GM12878 (cell line): ENCODE data around the gene ACTL8. TPM values are rescaled to one million over a fixed set of nuclear protein-coding genes. Genes with fewer than 3 reads are reported as not detected.

ENCODE experiments used
- ATAC-seq: fragments of 200-7000 bp; cut with Tn5 transposase; 3 replicates; pipeline ENCODE4 v1.9.1; 2020; ENCODE audit warnings: mild to moderate bottlenecking, moderate library complexity
- BruUV-seq: library from RNA; stranded (reverse); fragments of 400-500 nt; replicated peaks from 2 replicates; lab custom pipeline; 2021; lab: Mats Ljungman, UMichigan
- CTCF ChIA-PET: fragments of 300-600 bp; sonication (Branson Sonifier 250); formaldehyde crosslinking; extraction: SDS; loops from one replicate; lab custom pipeline; 2021; ENCODE audit warnings: inconsistent platforms; lab: Yijun Ruan, JAX
- POLR2A ChIA-PET: fragments of 350-600 bp; formaldehyde crosslinking; extraction: SDS; loops from one replicate; lab custom pipeline; 2021; ENCODE audit warnings: inconsistent platforms; lab: Charles Lee
- RAD21 ChIA-PET: fragments of 300-600 bp; sonication (Branson Sonifier 250); formaldehyde crosslinking; loops from one replicate; lab custom pipeline; 2023; ENCODE audit warnings: antibody characterized with exemption; ENCODE audit not compliant: unreplicated experiment; lab: Charles Lee
- SMC1A ChIA-PET: fragments of 300-600 bp; sonication (Branson Sonifier 250); formaldehyde crosslinking; loops from one replicate; lab custom pipeline; 2023; ENCODE audit not compliant: unreplicated experiment, uncharacterized antibody; lab: Charles Lee
- DNase-seq: peaks from one replicate; pipeline ENCODE4 v3.0.0-alpha.2; 2011; ENCODE audit warnings: low read depth, low spot score
- FAIRE-seq: peaks from 3 replicates; lab custom pipeline; 2011; peaks lifted over from hg19 to GRCh38; lab: Jason Lieb, UNC
- H2AFZ ChIP-seq: 2 replicates; pipeline ENCODE4 v1.6.0; 2011; ENCODE audit warnings: low read depth, low read length, control low read depth; ENCODE audit not compliant: control insufficient read depth
- H3K27ac ChIP-seq: 2 replicates; pipeline ENCODE4 v1.5.1; 2011; ENCODE audit warnings: control low read depth; ENCODE audit not compliant: control insufficient read depth, insufficient read depth
- H3K27me3 ChIP-seq, 2 experiments: replicated peaks in 1 of 2; 2 replicates each; pipeline versions ENCODE4 v1.6.0 to v1.6.1; 2011; ENCODE audit warnings: low read length in 1 of 2; ENCODE audit not compliant: control insufficient read depth in 2 of 2, insufficient read depth in 2 of 2
- H3K36me3 ChIP-seq, 2 experiments: 2 replicates each; pipeline ENCODE4 v1.5.1; 2011; ENCODE audit warnings: low read length in 1 of 2; ENCODE audit not compliant: control insufficient read depth in 2 of 2, insufficient read depth in 2 of 2
- H3K4me1 ChIP-seq: 2 replicates; pipeline ENCODE4 v1.6.1; 2011; ENCODE audit warnings: mild to moderate bottlenecking, low read length, moderate library complexity, mixed read lengths; ENCODE audit not compliant: control insufficient read depth, insufficient read depth
- H3K4me2 ChIP-seq: 2 replicates; pipeline ENCODE4 v1.6.0; 2011; ENCODE audit warnings: control low read depth; ENCODE audit not compliant: control insufficient read depth, insufficient read depth
- H3K4me3 ChIP-seq: fragments of 200-600 bp; sonication (generic); 2 replicates; pipeline ENCODE4 v1.5.1; 2016
- H3K79me2 ChIP-seq: 2 replicates; pipeline ENCODE4 v1.6.0; 2011; ENCODE audit warnings: low read length; ENCODE audit not compliant: control insufficient read depth, insufficient read depth
- H3K9ac ChIP-seq: 2 replicates; pipeline ENCODE4 v1.8.0; 2011; ENCODE audit warnings: low read length, control low read depth, mixed read lengths; ENCODE audit not compliant: control insufficient read depth, insufficient read depth
- H3K9me3 ChIP-seq: replicated peaks from 3 replicates; pipeline ENCODE4 v1.5.1; 2011; ENCODE audit warnings: mild to moderate bottlenecking, low read length; ENCODE audit not compliant: control insufficient read depth, insufficient read depth
- H4K20me1 ChIP-seq: 2 replicates; pipeline ENCODE4 v1.6.0; 2011; ENCODE audit not compliant: control insufficient read depth, insufficient read depth
- CREB1 ChIP-seq: IDR thresholded peaks from 2 replicates; pipeline ENCODE4 v1.6.1; 2012; ENCODE audit warnings: low read depth, mild to moderate bottlenecking, inconsistent platforms
- DPF2 ChIP-seq: fragments of 450-650 bp; IDR thresholded peaks from 2 replicates; pipeline ENCODE4 v1.6.1; 2017; ENCODE audit warnings: mild to moderate bottlenecking
- EGR1 ChIP-seq, 2 experiments: IDR thresholded peaks; 1 replicate in 1 of 2; 2 replicates in 1 of 2; pipeline ENCODE4 v1.6.1; 2011 to 2012; ENCODE audit warnings: low read depth in 2 of 2, low read length in 2 of 2, borderline replicate concordance in 1 of 2, mild to moderate bottlenecking in 1 of 2, moderate library complexity in 1 of 2
- IKZF1 ChIP-seq: fragments of 450-650 bp; conservative IDR thresholded peaks from 2 replicates; pipeline ENCODE4 v1.6.1; 2017; ENCODE audit warnings: antibody characterized with exemption, mild to moderate bottlenecking
- MEF2A ChIP-seq: IDR thresholded peaks from 2 replicates; pipeline ENCODE4 v1.6.1; 2011; ENCODE audit warnings: low read depth, mild to moderate bottlenecking, low read length, moderate library complexity; ENCODE audit not compliant: insufficient read depth
- NFXL1 ChIP-seq: fragments of 450-650 bp; IDR thresholded peaks from 2 replicates; pipeline ENCODE4 v1.6.1; 2017; ENCODE audit warnings: antibody characterized with exemption, mild to moderate bottlenecking, borderline replicate concordance
- PAX5 ChIP-seq: IDR thresholded peaks from 2 replicates; pipeline ENCODE4 v1.6.1; 2011; ENCODE audit warnings: low read depth, low read length, borderline replicate concordance
- RAD21 ChIP-seq: IDR thresholded peaks from 2 replicates; pipeline ENCODE4 v1.6.1; 2011; ENCODE audit warnings: mild to moderate bottlenecking, low read depth, low read length, moderate library complexity; ENCODE audit not compliant: insufficient read depth
- WGBS: methylation state at CpG from one replicate; pipeline ENCODE4 v1.1.6; 2016; ENCODE audit warnings: low lambda C conversion rate; ENCODE audit not compliant: insufficient replicate concordance, insufficient coverage; ENCODE audit errors: missing lambda C conversion rate; 5-methylcytosine and 5-hydroxymethylcytosine counted together
- in situ Hi-C: fragments of 300-500 bp; cut with MboI; formaldehyde crosslinking; loops from 9 replicates; pipeline ENCODE4 v1.14.3; 2018; ENCODE audit warnings: mixed read lengths
- intact Hi-C: fragments of 100-400 bp; cut with micrococcal nuclease; formaldehyde crosslinking; loops from one replicate; pipeline ENCODE4 v1.14.2; 2022; ENCODE audit not compliant: unreplicated experiment
- polyA plus RNA-seq, 11 experiments: library from polyadenylated mRNA; depleted of rRNA in 4 of 11; unstranded in 6 of 11; stranded (reverse) in 5 of 11; fragments of >200 nt; fragmentation: Nextera tagmentation in 4 of 11; fragmentation: Illumina TruSeq in 1 of 11; extraction: Ambion mirVana in 4 of 11; extraction: Trizol in 1 of 11; gene quantifications; 1 replicate in 1 of 11; 2 replicates in 10 of 11; pipeline versions ENCODE4 v1.2.1 to v1.2.3, GENCODE V29; 2011 to 2016; ENCODE audit warnings: inconsistent platforms in 2 of 11, missing spikeins in 2 of 11, low read depth in 1 of 11
- total RNA-seq, 4 experiments: library from RNA; depleted of rRNA in 3 of 4; stranded (reverse); fragments of >200 nt in 3 of 4; fragmentation: Illumina TruSeq in 1 of 4; extraction: Trizol in 1 of 4; gene quantifications; 2 replicates each; pipeline versions ENCODE4 v1.2.1 to v1.2.3, GENCODE V29; 2013 to 2021
- TF ChIP-seq, protein P1 (sequence below): fragments of 450-650 bp; IDR thresholded peaks from 2 replicates; pipeline ENCODE4 v1.6.1; 2018; ENCODE audit warnings: borderline replicate concordance, mild to moderate bottlenecking; ENCODE audit not compliant: partially characterized antibody
- TF ChIP-seq, protein P2 (sequence below): IDR thresholded peaks from 2 replicates; pipeline ENCODE4 v1.6.1; 2012; ENCODE audit warnings: improper control_type of control experiment, low read depth, low read length; ENCODE audit not compliant: insufficient replicate concordance

Gene ACTL8
- total and polyA plus RNA-seq, 10 of the 15 experiments (the other 5 are each of a cell fraction or from before 2014, with no cell fraction given), result 0.05 to 0.27 TPM; not detected in 8

DNA sequence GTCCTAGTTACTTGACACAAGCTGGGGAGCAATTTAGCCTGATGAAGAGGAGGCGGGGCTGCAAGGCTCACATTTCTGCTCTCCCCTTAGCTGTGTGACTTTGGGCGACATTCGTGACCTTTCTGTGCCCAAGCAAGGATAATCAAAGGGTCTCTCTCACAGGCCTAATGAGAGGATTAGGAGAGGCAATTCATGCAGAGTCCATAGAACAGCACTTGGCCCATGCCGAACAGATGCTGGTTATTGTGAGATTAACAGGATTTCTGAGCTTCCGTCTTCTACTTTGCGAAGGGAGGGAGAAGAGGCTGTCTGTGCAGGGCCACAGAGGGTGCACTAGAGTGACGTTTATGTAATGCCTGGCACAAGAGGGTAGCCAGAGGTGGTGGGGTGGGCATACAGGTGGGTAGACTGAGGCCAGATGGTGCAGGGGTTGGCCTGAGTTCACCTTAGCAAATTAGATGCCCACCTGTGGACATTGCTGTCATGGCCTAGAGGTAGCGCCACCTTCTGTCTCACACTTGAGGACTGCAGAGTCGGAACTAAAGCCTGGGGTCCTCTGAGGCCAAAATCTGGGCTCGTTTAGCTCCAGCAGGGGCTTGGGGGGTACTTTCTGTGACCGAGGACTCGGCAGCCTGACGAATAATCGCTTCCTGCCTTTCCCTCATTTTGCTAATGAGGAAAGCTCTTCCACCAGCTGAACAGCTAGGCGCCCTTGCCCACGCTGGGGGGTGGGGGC lies 18.6 kb downstream of the ACTL8 start (continued):
- TF ChIP-seq, protein P1, sequence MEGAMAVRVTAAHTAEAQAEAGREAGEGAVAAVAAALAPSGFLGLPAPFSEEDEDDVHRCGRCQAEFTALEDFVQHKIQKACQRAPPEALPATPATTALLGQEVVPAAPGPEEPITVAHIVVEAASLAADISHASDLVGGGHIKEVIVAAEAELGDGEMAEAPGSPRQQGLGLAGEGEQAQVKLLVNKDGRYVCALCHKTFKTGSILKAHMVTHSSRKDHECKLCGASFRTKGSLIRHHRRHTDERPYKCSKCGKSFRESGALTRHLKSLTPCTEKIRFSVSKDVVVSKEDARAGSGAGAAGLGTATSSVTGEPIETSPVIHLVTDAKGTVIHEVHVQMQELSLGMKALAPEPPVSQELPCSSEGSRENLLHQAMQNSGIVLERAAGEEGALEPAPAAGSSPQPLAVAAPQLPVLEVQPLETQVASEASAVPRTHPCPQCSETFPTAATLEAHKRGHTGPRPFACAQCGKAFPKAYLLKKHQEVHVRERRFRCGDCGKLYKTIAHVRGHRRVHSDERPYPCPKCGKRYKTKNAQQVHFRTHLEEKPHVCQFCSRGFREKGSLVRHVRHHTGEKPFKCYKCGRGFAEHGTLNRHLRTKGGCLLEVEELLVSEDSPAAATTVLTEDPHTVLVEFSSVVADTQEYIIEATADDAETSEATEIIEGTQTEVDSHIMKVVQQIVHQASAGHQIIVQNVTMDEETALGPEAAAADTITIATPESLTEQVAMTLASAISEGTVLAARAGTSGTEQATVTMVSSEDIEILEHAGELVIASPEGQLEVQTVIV, result no peak

DNA sequence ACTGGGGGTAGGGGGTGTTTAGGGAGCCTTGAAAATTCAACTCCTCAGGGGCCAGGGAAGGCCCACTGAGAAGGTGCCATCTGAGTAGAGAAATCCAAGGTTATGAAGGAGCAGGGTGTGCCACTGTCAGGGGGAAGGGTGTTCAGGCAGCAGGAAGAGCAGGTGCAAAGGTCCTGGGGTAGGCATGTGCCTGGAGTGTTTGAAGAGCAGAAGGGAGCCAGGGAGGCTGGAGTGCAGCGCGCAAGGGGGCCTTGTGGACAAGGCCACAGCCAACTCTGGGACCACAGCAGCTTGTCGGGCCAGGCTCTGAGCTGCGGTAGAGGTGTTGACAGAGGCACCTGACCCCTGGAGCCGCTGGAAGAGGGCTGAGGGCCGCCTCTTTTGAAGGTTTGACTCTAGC lies 19.3 kb downstream of the ACTL8 start:
- Histone ChIP-seq H3K4me3 (no peak overlapping the region), H3K4me1 (no peaks in the 10 kb centered on the region), H3K27me3 (peaks cover 0 to 3% of the 10 kb centered on the region in 2 experiments; a peak in 1 of 4 replicates), H3K79me2 (no peaks in the 10 kb centered on the region), H3K4me2 (no peak overlapping the region), H3K9ac (no peak overlapping the region), H2AFZ (no peak overlapping the region), H3K36me3 (no peaks in the 10 kb centered on the region), H3K27ac (no peak overlapping the region), H3K9me3 (no peaks in the 10 kb centered on the region), H4K20me1 (no peaks in the 10 kb centered on the region)
- ChIA-PET POLR2A (no interaction called here), CTCF (no interaction called here), SMC1A (no interaction called here), RAD21 (no interaction called here)
- TF ChIP-seq EGR1 (IDR thresholded peaks at IDR 0.05; ENCODE audit: borderline replicate concordance in 1 of 2, low read depth in 2 of 2, low read length in 2 of 2) (no peak), PAX5 (no peak), CREB1 (no peak), DPF2 (no peak), RAD21 (no peak), MEF2A (no peak), NFXL1 (no peak), IKZF1 (no peak)
- TF ChIP-seq, protein P2, sequence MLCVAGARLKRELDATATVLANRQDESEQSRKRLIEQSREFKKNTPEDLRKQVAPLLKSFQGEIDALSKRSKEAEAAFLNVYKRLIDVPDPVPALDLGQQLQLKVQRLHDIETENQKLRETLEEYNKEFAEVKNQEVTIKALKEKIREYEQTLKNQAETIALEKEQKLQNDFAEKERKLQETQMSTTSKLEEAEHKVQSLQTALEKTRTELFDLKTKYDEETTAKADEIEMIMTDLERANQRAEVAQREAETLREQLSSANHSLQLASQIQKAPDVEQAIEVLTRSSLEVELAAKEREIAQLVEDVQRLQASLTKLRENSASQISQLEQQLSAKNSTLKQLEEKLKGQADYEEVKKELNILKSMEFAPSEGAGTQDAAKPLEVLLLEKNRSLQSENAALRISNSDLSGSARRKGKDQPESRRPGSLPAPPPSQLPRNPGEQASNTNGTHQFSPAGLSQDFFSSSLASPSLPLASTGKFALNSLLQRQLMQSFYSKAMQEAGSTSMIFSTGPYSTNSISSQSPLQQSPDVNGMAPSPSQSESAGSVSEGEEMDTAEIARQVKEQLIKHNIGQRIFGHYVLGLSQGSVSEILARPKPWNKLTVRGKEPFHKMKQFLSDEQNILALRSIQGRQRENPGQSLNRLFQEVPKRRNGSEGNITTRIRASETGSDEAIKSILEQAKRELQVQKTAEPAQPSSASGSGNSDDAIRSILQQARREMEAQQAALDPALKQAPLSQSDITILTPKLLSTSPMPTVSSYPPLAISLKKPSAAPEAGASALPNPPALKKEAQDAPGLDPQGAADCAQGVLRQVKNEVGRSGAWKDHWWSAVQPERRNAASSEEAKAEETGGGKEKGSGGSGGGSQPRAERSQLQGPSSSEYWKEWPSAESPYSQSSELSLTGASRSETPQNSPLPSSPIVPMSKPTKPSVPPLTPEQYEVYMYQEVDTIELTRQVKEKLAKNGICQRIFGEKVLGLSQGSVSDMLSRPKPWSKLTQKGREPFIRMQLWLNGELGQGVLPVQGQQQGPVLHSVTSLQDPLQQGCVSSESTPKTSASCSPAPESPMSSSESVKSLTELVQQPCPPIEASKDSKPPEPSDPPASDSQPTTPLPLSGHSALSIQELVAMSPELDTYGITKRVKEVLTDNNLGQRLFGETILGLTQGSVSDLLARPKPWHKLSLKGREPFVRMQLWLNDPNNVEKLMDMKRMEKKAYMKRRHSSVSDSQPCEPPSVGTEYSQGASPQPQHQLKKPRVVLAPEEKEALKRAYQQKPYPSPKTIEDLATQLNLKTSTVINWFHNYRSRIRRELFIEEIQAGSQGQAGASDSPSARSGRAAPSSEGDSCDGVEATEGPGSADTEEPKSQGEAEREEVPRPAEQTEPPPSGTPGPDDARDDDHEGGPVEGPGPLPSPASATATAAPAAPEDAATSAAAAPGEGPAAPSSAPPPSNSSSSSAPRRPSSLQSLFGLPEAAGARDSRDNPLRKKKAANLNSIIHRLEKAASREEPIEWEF, result no peak
- no peak for ATAC-seq
- DNase-seq, result no peak
- in situ Hi-C loops (no loop called here), intact Hi-C loops (no loop called here)
- WGBS, result 32% methylated on average over 5 of the region's 6 CpGs
- no peak for FAIRE-seq
- no TSS peak for BruUV-seq
